HG03342 (cell line): Measurements from ENCODE around the gene CST4.
"Not testable (repeated sequence)": the region's sequence is repeated elsewhere in the genome, so short reads cannot be mapped to it uniquely, and the experiment has no call there.

Experiments used
- ATAC-seq: cut with Tn5 transposase; IDR thresholded peaks from one replicate; pipeline ENCODE4 v1.9.1; 2021; ENCODE audit warnings: mild to moderate bottlenecking, moderate library complexity; ENCODE audit not compliant: unreplicated experiment

The CST4 gene

GRCh38 chr20:23662276-23662870, 26.5 kb downstream of the CST4 start:
- ATAC-seq: no peak

- ATAC-seq: no peak
Measured at GRCh38 chr20:23661002-23661429, 27.8 kb downstream of the CST4 start.

DNA sequence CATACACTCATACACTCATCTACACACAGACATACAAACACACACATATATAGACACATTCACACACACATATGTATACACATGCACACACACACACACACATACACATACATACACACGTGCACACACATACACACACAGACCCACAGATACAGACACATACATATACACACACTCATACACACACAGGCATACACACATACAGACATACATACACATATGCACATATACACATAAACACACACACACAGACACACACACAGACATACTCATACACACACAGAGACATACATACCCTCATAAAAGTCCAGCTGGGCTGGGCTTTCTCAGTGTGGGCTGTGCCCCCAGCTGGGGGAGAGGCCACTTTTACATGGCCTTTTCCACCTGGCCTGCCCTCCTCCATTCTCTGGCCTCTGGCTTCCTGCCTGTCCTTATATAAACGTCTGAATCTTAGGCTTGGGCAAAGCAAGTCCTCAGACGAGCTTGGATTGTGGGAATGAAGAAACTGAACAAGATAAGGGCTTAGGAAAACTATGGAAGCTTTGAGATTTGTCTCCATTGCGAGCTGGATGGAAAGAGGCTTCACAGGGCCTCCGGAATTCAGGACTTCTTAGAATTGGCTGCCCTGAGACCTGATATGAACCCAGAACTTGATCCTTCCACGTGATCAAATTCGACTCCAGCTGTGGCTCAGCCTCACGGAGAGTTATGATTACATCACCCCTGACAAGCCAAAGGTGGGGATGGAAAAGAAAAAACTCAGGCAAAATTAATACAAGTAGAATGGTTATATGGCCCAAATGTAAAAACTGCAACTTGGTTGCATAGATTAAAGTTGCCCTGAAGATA, 28.6 kb downstream of the CST4 start:
- ATAC-seq: no peak

- not testable (repeated sequence) for ATAC-seq
Measured at GRCh38 chr20:23659610-23659988, 29.2 kb downstream of the CST4 start.

GRCh38 chr20:23658989-23659609, 29.7 kb downstream of the CST4 start:
- no peak for ATAC-seq

- ATAC-seq: no peak
Measured at GRCh38 chr20:23658336-23658735, 30.5 kb downstream of the CST4 start.

- no peak for ATAC-seq
Measured at GRCh38 chr20:23657202-23657601, 31.6 kb downstream of the CST4 start.

- ATAC-seq: no peak
Measured at GRCh38 chr20:23656372-23656771, 32.5 kb downstream of the CST4 start.

- no peak for ATAC-seq
Measured at GRCh38 chr20:23655491-23656211, 33.2 kb downstream of the CST4 start.

GRCh38 chr20:23654717-23655116, 34.1 kb downstream of the CST4 start:
- ATAC-seq: no peak

GRCh38 chr20:23654000-23654399, 34.8 kb downstream of the CST4 start:
- no peak for ATAC-seq

DNA sequence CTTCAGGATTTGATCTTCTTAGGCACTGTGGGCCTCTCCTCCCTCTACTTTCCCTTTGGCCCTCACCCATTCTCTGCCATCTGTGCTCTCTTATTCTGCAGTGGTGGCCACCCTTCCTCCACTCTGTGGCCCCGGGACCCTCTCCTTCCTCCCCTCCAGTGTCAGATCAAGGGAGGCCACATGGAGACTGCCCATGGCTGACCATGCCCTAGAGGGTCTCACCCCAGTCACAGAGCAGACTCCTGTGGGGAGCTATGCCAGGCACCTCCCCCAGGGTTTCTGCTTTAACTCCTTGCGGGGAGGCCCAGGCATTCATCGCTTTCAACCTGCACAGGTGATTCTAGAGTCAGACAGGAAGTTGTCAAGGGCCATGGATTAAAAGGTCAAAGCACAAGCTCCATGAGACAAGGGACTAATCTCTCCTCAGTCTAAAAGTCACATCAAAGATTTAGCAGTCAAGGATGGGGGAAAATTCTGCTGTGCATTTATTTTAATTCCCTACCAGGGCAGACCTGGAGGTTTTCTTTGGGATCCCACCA, 35.4 kb downstream of the CST4 start:
- ATAC-seq: no peak

- no peak for ATAC-seq
Measured at GRCh38 chr20:23652926-23653325, 35.9 kb downstream of the CST4 start.

GRCh38 chr20:23652371-23652770, 36.5 kb downstream of the CST4 start:
- no peak for ATAC-seq

- ATAC-seq: no peak
Measured at GRCh38 chr20:23651117-23651516, 37.7 kb downstream of the CST4 start.

DNA sequence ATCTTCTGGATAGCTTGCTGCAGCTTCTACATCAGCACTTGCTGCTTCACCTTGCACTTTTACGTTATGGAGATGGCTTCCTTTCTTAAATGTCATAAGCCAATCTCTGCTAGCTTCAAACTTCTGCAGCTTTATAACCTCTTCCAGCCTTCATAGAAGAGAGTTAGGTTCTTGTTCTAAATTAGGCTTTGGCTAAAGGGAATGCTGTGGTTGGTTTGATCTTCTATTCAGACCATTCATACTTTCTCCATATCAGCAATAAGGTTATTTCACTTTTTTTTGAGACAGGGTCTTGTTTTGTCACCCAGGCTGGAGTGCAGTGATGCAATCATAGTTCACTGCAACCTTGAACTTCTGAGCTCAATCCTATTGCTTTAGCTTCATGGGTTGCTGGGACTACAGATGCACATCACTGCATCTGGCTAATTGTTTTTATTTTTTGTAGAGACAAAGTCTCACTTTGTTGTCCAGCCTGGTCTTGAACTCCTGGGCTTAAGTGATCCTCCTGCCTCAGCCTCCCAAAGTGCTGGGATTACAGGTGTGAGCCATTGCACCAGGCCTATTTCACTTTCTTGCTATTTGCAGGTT, 38.9 kb downstream of the CST4 start:
- no peak for ATAC-seq

GRCh38 chr20:23649242-23649641, 39.6 kb downstream of the CST4 start:
- no peak for ATAC-seq

- ATAC-seq: no peak
Measured at GRCh38 chr20:23647346-23647745, 41.5 kb downstream of the CST4 start.

DNA sequence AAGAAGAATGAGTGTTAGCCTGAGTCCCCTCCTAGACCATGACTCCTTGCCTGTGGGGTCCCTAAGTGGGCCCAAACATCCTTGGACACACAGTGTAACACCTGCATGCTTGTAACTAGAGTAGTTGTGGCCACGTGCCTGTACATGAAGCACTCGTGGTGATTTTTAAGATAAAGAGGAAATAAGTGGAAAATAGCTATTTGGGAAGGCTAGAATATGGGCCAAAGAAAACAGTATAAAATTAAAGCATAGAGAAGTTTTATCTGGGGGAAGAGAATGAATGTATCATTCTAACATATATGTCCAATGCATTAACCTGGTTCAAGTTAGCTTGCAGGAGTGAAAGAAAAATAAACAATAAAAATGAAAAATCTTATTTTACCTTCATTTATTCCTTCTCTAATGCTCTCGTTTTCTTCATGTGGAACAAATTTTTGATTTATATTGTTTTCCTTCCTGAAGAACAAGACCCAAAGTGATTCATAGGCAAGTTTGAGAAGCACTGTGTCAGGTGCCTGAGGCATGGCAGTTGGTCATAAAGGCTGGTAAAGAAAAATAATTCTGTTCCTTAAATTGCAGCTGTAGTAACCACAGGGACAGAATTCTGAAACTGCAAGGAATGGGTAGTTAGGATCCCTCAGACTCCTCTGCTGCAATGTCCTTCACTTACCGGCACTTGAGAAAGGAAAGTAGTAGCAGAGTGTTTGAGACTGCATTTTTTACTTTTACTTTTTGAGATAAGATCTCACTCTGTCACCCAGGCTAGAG, 42.5 kb downstream of the CST4 start:
- ATAC-seq: no peak

- ATAC-seq: no peak
Measured at GRCh38 chr20:23645575-23645974, 43.3 kb downstream of the CST4 start.
